ENCODE measurements around the gene DDX54. TPM values are rescaled to one million over a fixed set of nuclear protein-coding genes. Genes with fewer than 3 reads are reported as not detected.

DDX54 gene
- total RNA-seq, 1 donor from 2014 or later: 122 TPM

GRCh38 chr12:113203852-113204760, 18.8 kb upstream of the DDX54 start:
- Mint-ChIP-seq H3K9me3 (peaks cover 5% of the 10 kb centered on the region), H3K4me3 (no peak overlapping the region), H3K4me1 (peaks cover 31% of the 10 kb centered on the region), H3K36me3 (ENCODE audit: low read depth) (peaks cover 3% of the 10 kb centered on the region), H3K27ac (peak overlapping the region; percentile 35), H3K27me3 (no peaks in the 10 kb centered on the region)
- DNase-seq: no peak
- intact Hi-C loops (cut with micrococcal nuclease): no loop called here

- Mint-ChIP-seq H3K27me3 (no peaks in the 10 kb centered on the region), H3K4me3 (no peak overlapping the region)
- intact Hi-C loops (cut with micrococcal nuclease): no loop called here
Observed at GRCh38 chr12:113202300-113203075, 17.2 kb upstream of the DDX54 start.

DNA sequence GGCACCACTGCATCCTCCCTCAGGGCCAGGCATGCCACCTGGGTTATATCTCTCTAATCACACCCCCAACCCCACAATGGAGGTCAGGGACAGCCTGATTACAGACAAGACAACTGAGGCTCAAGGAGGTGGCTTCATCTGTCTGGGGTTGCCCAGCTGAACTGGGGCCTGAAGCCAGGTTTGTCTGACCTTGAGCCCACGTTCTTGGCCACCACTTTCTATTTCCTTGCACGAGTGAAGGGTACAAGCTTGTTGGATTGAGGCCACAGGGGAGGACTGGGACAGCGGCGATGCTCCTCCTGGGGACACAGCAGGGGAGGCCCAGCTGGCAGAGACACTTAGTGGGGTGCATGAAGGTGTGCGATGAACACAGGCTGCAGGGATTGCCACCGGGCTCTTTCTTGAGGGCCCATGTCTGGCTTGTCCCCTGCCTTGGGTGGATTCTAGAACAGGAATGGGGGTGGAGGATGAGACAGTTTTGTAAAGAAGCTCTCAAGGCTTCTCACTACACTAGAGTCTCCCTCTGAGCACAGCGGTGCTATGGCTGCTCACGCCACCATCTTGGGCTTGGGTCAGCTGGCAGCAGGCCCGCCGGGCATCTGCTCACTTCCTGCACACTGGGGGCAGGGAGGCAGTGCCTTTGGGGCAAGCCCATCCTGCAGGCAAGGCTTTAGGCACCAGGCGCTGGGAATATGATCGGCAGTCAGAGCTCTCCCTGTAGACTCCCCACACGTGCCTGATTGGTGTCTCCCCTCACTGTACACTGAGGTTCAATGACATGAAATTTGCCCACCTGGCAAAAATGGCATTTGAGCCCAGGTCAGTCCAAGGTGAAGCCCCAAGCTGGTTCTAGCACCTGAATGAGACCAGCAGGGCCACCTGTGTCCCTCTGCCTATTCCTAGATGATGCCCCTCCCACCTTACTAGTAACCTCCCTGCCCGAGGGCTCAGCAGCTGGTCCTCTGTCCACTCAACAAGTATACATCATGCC, 16.2 kb upstream of the DDX54 start:
- Mint-ChIP-seq H3K9me3 (peaks cover 3% of the 10 kb centered on the region), H3K4me1 (peaks cover 19% of the 10 kb centered on the region), H3K4me3 (no peak overlapping the region), H3K27ac (no peak overlapping the region), H3K36me3 (ENCODE audit: low read depth) (no peaks in the 10 kb centered on the region), H3K27me3 (no peaks in the 10 kb centered on the region)
- intact Hi-C loops (cut with micrococcal nuclease): no loop called here
- DNase-seq: no peak

More at GRCh38 chr12:113202300-113203075, 17.2 kb upstream of the DDX54 start:
- Mint-ChIP-seq H3K36me3 (ENCODE audit: low read depth) (peaks cover 2% of the 10 kb centered on the region), H3K4me1 (peaks cover 21% of the 10 kb centered on the region), H3K9me3 (peaks cover 5% of the 10 kb centered on the region), H3K27ac (no peak overlapping the region)
- no peak for DNase-seq

DNA sequence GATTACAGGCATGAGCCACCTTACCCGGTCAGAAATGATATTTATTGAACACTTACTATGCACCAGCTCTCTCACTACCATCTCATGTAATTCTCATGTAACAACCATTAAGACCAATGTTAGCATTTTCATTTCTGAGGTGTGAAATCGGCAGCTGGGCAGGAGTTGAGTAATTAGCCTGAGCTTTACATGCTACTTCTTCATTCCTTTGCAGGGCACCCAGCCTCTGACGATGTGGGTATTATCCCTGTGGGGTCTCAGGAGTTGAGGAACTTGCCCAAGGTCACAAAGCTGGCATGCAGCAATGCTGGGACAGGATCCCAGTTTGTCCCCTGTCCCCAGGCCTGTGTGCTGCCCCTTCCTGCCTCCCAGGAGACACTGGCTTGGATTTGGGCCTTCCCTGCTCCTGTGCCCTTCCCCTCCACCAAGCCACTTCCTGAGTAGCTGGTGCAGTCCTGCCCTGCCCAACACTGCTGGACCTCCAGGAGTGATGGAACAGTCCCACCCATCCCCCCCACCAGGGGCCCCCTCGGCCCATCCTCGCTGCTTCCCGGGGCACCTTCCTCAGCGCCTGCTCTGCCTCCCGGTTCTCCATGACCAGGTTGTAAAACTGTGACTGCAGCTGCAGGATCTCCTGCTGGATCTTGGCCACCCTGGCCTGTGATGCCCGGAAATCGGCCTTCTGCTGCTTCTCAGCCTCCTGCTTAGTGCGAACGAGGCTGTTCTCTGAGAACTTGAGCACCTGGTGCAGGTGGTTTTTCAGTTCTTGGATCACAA, 14.9 kb upstream of the DDX54 start:
- Mint-ChIP-seq H3K36me3 (ENCODE audit: low read depth) (no peaks in the 10 kb centered on the region), H3K4me1 (peaks cover 15% of the 10 kb centered on the region), H3K9me3 (no peaks in the 10 kb centered on the region), H3K4me3 (no peak overlapping the region), H3K27ac (no peak overlapping the region), H3K27me3 (no peaks in the 10 kb centered on the region)
- intact Hi-C loops (cut with micrococcal nuclease): no loop called here
- no peak for DNase-seq

GRCh38 chr12:113198296-113198695, 13.0 kb upstream of the DDX54 start:
- DNase-seq: no peak
- H3K27me3 Mint-ChIP-seq: no peaks in the 10 kb centered on the region
- H3K27ac Mint-ChIP-seq: no peak overlapping the region
- no peak overlapping the region for H3K4me3 Mint-ChIP-seq
- no peaks in the 10 kb centered on the region for H3K9me3 Mint-ChIP-seq
- H3K36me3 Mint-ChIP-seq (ENCODE audit: low read depth): peaks cover 4% of the 10 kb centered on the region
- H3K4me1 Mint-ChIP-seq: peaks cover 17% of the 10 kb centered on the region
- intact Hi-C loops (cut with micrococcal nuclease): no loop called here

GRCh38 chr12:113197518-113198077, 12.3 kb upstream of the DDX54 start:
- H3K4me1 Mint-ChIP-seq: peaks cover 17% of the 10 kb centered on the region
- intact Hi-C loops (cut with micrococcal nuclease): loop anchor here (1.0 kb wide), 1 partner anchor 36 kb away; no protein-coding TSS in a partner anchor
- H3K27me3 Mint-ChIP-seq: no peaks in the 10 kb centered on the region
- H3K36me3 Mint-ChIP-seq (ENCODE audit: low read depth): peaks cover 4% of the 10 kb centered on the region
- H3K4me3 Mint-ChIP-seq: no peak overlapping the region
- H3K9me3 Mint-ChIP-seq: no peaks in the 10 kb centered on the region
- no peak for DNase-seq
- no peak overlapping the region for H3K27ac Mint-ChIP-seq

GRCh38 chr12:113196990-113197389, 11.7 kb upstream of the DDX54 start:
- H3K4me3 Mint-ChIP-seq: no peak overlapping the region
- no peak overlapping the region for H3K27ac Mint-ChIP-seq
- peaks cover 15% of the 10 kb centered on the region for H3K4me1 Mint-ChIP-seq
- DNase-seq: peak; percentile 90
- H3K27me3 Mint-ChIP-seq: no peaks in the 10 kb centered on the region
- intact Hi-C loops (cut with micrococcal nuclease): loop anchor here (1.0 kb wide), 2 partner anchors 36 to 228 kb away; no protein-coding TSS in a partner anchor
- H3K9me3 Mint-ChIP-seq: no peaks in the 10 kb centered on the region
- peaks cover 10% of the 10 kb centered on the region for H3K36me3 Mint-ChIP-seq (ENCODE audit: low read depth)

GRCh38 chr12:113196582-113196981, 11.3 kb upstream of the DDX54 start:
- Mint-ChIP-seq H3K27me3 (no peaks in the 10 kb centered on the region), H3K4me3 (no peak overlapping the region), H3K4me1 (peaks cover 15% of the 10 kb centered on the region), H3K9me3 (no peaks in the 10 kb centered on the region), H3K27ac (no peak overlapping the region), H3K36me3 (ENCODE audit: low read depth) (peaks cover 12% of the 10 kb centered on the region)
- DNase-seq: no peak
- intact Hi-C loops (cut with micrococcal nuclease): loop anchor here (1.0 kb wide), 1 partner anchor 229 kb away; no protein-coding TSS in a partner anchor

GRCh38 chr12:113195598-113195997, 10.3 kb upstream of the DDX54 start:
- Mint-ChIP-seq H3K27me3 (no peaks in the 10 kb centered on the region), H3K36me3 (ENCODE audit: low read depth) (peaks cover 15% of the 10 kb centered on the region), H3K9me3 (no peaks in the 10 kb centered on the region), H3K27ac (no peak overlapping the region), H3K4me3 (no peak overlapping the region), H3K4me1 (peaks cover 16% of the 10 kb centered on the region)
- intact Hi-C loops (cut with micrococcal nuclease): no loop called here
- no peak for DNase-seq

DNA sequence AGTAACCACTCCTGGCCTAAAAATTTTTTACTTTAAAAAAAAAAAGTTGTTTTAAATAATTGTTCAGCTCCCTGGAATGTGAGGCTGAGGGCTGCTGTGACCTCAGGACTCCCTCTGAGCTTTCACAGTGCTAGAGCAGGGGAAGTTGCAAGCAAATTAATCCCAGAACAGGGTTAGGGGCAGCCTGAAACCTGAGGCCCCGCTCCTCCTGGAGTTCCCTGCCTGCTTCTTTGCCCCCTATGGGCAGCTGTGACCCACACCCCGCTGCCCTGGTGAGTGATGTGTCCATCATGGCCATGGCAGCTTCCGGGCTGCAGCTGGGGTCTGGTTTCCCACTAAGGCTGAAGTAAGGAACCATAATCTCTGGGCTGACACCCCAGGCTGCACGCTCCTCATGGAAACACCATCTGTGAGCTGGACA, 9.7 kb upstream of the DDX54 start:
- Mint-ChIP-seq H3K4me1 (peaks cover 18% of the 10 kb centered on the region), H3K4me3 (no peak overlapping the region), H3K27me3 (no peaks in the 10 kb centered on the region), H3K36me3 (ENCODE audit: low read depth) (peaks cover 18% of the 10 kb centered on the region), H3K27ac (no peak overlapping the region), H3K9me3 (no peaks in the 10 kb centered on the region)
- intact Hi-C loops (cut with micrococcal nuclease): no loop called here
- no peak for DNase-seq

- Mint-ChIP-seq H3K9me3 (no peaks in the 10 kb centered on the region), H3K27me3 (no peaks in the 10 kb centered on the region), H3K4me1 (peaks cover 22% of the 10 kb centered on the region), H3K4me3 (no peak overlapping the region), H3K36me3 (ENCODE audit: low read depth) (peaks cover 28% of the 10 kb centered on the region), H3K27ac (no peak overlapping the region)
- DNase-seq: no peak
- intact Hi-C loops (cut with micrococcal nuclease): no loop called here
Observed at GRCh38 chr12:113191227-113191626, 5.9 kb upstream of the DDX54 start.

- no peaks in the 10 kb centered on the region for H3K27me3 Mint-ChIP-seq
- H3K9me3 Mint-ChIP-seq: no peaks in the 10 kb centered on the region
- peaks cover 23% of the 10 kb centered on the region for H3K4me1 Mint-ChIP-seq
- no peak overlapping the region for H3K4me3 Mint-ChIP-seq
- H3K27ac Mint-ChIP-seq: no peak overlapping the region
- intact Hi-C loops (cut with micrococcal nuclease): no loop called here
- no peak for DNase-seq
- H3K36me3 Mint-ChIP-seq (ENCODE audit: low read depth): peaks cover 28% of the 10 kb centered on the region
Observed at GRCh38 chr12:113190761-113191160, 5.5 kb upstream of the DDX54 start.
